GM06990 (cell line): Measurements from ENCODE around the gene CAPN2.
"Not testable (repeated sequence)": the region's sequence is repeated elsewhere in the genome, so short reads cannot be mapped to it uniquely, and the experiment has no call there.

Source experiments
- DNase-seq: peaks from one replicate; pipeline ENCODE4 v3.0.0-alpha.2; 2011; ENCODE audit not compliant: insufficient read length; ENCODE audit errors: extremely low read depth
- H3K27me3 ChIP-seq: replicated peaks from 2 replicates; pipeline ENCODE4 v1.6.0; 2011; ENCODE audit warnings: low read length; ENCODE audit not compliant: control insufficient read depth, insufficient read depth
- H3K36me3 ChIP-seq: 2 replicates; pipeline ENCODE4 v1.5.1; 2011; ENCODE audit warnings: low read length; ENCODE audit not compliant: control insufficient read depth, insufficient read depth
- H3K4me3 ChIP-seq: replicated peaks from 2 replicates; pipeline ENCODE4 v1.5.1; 2011; ENCODE audit warnings: low read depth, mild to moderate bottlenecking, control low read depth, low read length
- TF ChIP-seq, protein P1 (sequence below): IDR thresholded peaks from 2 replicates; pipeline ENCODE4 v1.5.1; 2011; ENCODE audit warnings: low read length, control low read depth, mild to moderate bottlenecking, inconsistent platforms; ENCODE audit not compliant: insufficient read depth, poor library complexity, severe bottlenecking

The CAPN2 gene

DNA sequence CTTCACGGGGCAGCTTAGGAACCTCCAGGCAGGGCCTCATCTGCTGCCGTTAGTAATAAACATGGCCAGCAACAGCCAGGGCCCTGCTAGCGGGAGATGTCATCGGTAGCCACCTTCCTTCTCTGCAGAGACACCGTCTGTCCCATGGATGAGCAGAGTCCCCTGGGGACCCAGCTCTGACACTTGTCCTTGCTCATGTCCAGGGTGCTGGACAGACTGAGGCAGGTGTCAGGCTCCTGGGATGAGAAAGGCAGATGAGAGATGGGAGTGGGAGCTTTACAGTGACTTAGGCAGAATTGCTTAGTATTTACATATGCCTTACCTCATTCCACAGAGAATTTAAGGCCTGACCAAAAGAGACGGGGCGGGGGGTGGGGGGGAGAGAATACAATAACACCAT, 25.0 kb downstream of the CAPN2 start:
- Histone ChIP-seq H3K36me3 (peaks cover 8% of the 10 kb centered on the region), H3K27me3 (no peaks in the 10 kb centered on the region), H3K4me3 (no peak overlapping the region)
- DNase-seq: no peak
- TF ChIP-seq, protein P1, sequence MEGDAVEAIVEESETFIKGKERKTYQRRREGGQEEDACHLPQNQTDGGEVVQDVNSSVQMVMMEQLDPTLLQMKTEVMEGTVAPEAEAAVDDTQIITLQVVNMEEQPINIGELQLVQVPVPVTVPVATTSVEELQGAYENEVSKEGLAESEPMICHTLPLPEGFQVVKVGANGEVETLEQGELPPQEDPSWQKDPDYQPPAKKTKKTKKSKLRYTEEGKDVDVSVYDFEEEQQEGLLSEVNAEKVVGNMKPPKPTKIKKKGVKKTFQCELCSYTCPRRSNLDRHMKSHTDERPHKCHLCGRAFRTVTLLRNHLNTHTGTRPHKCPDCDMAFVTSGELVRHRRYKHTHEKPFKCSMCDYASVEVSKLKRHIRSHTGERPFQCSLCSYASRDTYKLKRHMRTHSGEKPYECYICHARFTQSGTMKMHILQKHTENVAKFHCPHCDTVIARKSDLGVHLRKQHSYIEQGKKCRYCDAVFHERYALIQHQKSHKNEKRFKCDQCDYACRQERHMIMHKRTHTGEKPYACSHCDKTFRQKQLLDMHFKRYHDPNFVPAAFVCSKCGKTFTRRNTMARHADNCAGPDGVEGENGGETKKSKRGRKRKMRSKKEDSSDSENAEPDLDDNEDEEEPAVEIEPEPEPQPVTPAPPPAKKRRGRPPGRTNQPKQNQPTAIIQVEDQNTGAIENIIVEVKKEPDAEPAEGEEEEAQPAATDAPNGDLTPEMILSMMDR: no peak

DNA sequence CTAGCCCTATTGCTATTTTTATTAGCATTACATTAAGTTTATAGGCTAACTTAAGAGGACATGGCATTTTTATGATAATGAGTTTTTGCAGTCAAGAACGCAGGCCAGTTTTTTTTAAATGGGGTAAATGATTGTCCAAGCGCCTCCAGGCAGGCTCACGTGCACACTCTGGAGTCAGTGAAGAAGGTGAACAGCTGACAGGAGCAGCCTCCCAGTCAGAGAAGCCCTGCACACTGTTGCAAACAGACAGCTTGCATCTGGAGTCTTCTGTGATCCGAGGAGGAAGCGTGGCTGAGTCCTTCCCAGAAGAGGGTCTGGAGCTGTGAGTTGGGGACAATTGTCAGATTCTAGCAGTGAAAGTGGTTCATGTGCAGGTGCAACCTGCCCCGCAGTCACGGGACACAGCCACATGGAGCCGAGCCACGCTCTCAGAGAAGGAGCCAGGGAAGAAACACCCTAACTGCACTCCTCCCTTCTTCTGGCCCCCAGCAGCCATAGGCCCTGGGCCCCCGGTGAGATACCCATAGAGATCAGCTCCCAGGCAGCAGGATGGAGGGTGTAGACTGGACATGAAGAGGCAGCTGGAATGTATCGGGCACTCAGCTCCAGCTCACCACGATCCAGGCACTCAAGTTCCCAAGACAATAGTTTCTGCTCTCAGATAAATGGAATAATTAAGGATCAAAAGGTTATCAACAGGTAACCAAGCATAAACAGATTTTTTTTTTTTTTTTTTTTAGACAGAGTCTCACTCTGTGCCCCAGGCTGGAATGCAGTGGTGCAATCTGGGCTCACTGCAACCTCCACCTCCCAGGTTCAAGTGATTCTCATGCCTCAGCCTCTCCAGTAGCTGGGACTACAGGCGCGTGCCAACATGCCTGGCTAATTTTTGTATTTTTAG, 26.4 kb downstream of the CAPN2 start:
- DNase-seq: no peak
- peaks cover 9% of the 10 kb centered on the region for H3K36me3 ChIP-seq
- TF ChIP-seq, protein P1: no peak
- no peaks in the 10 kb centered on the region for H3K27me3 ChIP-seq
- H3K4me3 ChIP-seq: no peak overlapping the region

DNA sequence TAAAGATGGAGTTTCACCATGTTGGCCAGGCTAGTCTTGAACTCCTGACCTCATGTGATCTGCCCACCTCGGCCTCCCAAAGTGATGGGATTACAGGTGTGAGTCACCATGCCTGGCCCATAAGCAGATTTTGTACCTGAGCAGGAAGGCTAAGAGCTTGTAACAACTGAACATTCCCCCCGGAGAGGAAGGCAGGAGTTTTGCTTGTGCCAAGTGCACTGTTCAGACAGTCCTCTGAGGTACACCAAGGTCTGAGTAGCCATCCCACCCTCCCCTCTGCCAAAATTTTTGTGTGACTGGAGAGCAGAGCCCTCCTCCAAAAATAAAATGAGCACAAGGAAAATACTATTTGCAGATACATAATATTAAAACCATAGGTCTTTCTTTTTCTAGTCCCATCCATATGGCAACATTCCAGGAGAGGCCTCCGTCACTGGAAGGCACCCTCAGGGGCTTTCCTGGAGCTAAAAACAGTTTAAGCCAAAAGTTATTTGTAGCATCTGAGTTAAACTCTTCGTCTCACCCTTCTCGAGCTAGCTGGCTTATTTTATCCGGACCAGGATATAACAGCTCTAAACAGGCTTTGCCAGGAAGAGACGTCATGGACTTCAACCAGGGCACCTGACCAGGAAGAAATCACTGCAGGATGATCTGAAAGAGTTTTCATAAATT, 27.2 kb downstream of the CAPN2 start:
- TF ChIP-seq, protein P1: no peak
- Histone ChIP-seq H3K4me3 (no peak overlapping the region), H3K36me3 (peaks cover 9% of the 10 kb centered on the region), H3K27me3 (no peaks in the 10 kb centered on the region)
- no peak for DNase-seq

DNA sequence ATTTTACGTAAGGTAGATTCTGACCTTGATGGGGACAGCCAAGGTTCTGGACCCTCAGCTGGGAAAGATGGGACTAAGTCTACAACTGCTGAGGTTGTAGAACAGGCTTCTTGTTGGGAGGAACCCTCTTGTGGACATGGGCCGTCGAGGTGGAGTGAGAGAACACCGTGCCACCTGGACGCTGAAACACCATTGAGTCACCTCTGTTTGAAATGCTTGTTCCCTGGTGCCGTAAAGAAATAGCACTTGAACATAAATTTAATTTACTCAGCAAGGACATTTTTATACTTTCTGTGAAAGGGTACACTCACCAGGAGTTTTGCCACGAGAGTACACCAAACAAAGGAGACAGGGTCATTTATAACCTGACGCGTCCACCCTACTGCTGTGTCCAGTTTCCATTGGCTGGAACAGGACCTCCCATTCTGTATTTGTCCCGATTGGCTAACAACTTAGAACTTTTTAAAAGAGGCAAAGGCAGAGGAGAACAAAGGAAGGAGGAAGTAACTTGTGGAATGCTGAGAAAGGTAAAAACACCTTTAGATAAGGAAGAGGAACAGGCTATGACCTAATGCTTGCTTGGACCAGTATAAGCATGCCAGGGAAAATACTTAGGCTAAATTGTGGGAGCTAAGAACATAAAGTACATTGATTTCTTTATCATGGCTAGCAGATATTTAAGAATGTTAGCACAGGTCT, 27.8 kb downstream of the CAPN2 start:
- H3K27me3 ChIP-seq, H3K4me3 ChIP-seq, H3K36me3 ChIP-seq, DNase-seq: not testable (repeated sequence)

DNA sequence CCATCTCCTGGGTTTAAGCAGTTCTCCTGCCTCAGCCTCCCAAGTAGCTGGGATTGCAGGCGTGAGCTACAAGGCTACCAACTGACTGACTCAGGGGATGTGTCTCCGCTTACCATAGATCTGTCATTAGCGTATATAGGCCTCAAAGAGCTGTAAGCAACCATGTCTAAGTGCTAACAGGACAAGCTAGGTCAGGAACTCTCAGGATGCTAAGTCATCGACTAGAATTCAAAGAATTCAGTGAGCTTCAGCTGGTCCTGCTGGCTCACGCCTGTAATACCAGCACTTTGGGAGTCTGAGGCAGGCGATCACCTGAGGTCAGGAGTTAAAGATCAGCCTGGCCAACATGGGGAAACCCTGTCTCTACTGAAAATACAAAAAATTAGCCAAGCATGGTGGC, 29.5 kb downstream of the CAPN2 start:
- no peak for DNase-seq
- H3K36me3 ChIP-seq: peaks cover 13% of the 10 kb centered on the region
- H3K4me3 ChIP-seq: no peak overlapping the region
- TF ChIP-seq, protein P1: no peak
- H3K27me3 ChIP-seq: no peaks in the 10 kb centered on the region

DNA sequence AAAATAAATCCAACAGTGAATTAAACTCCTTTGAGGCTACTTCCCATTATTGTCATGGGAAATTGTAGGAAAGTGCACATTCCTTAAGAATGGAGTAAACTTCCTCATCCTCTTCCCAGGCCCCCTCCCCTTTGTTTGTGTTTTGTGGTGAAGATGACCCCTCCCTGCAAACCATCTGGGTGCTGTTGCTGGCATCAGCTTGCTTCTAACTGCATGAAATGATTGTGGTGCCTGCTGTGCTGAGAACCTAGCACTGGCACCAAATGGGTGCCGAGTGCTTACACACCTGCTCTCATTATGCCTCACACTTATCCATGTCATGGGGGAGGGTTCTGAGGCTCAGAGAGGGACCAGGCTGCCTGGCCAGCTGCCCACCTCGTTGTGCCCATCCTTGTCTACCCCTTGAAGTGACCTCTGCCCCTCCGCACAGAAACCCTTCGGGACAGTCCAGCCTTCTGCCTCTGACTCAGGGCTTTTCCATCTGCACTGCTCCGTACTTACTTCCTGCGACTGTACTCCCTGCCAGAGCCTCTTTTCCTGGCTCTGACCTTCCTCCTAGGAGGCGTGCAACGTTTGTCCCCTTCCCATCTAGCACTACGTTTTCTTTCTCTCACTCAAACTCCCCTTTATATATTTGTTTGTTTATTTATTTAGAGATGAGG, 30.6 kb downstream of the CAPN2 start:
- no peak for DNase-seq
- Histone ChIP-seq H3K36me3 (peaks cover 15% of the 10 kb centered on the region), H3K27me3 (no peaks in the 10 kb centered on the region), H3K4me3 (no peak overlapping the region)
- TF ChIP-seq, protein P1: no peak
